Stimulated activated CD8-positive, alpha-beta memory T cell treated with anti-CD3 and anti-CD28 coated beads, Interleukin-15, amount 100 ng/mL, for 24 hours (primary cell): ENCODE measurements around the gene KRTAP5-10.
"Not testable (repeated sequence)": the region's sequence is repeated elsewhere in the genome, so short reads cannot be mapped to it uniquely, and the experiment has no call there.

Experiments used
- DNase-seq: peaks from one replicate; pipeline ENCODE4 v3.0.0-alpha.2; 2020; ENCODE audit warnings: low read depth

KRTAP5-10 gene, protein sequence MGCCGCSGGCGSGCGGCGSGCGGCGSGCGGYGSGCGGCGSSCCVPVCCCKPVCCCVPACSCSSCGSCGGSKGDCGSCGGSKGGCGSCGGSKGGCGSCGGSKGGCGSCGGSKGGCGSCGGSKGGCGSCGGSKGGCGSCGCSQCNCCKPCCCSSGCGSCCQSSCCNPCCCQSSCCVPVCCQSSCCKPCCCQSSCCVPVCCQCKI

DNA sequence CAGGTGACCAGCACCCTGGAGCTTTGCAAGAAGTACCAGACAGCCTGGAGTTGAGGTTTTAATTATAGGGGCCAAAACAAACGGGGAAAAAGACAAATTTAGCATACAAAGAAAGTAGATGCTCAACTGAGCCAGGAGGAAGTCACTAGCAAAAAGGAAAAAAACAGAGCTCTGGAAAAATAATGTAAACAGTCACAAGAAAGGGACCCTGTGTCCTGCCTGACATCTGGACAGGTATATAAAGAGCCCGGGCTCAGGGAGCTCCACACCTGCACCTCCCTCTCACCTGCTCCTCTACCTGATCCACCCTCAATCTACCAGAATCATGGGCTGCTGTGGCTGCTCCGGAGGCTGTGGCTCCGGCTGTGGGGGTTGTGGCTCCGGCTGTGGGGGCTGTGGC lies at the start of gene KRTAP5-10:
Gene KRTAP5-10, plus strand, starts transcription at position 301 of the 400 bp plus-strand sequence. Its CDS starts 25 bp downstream, at position 326.
- no peak for DNase-seq

DNA sequence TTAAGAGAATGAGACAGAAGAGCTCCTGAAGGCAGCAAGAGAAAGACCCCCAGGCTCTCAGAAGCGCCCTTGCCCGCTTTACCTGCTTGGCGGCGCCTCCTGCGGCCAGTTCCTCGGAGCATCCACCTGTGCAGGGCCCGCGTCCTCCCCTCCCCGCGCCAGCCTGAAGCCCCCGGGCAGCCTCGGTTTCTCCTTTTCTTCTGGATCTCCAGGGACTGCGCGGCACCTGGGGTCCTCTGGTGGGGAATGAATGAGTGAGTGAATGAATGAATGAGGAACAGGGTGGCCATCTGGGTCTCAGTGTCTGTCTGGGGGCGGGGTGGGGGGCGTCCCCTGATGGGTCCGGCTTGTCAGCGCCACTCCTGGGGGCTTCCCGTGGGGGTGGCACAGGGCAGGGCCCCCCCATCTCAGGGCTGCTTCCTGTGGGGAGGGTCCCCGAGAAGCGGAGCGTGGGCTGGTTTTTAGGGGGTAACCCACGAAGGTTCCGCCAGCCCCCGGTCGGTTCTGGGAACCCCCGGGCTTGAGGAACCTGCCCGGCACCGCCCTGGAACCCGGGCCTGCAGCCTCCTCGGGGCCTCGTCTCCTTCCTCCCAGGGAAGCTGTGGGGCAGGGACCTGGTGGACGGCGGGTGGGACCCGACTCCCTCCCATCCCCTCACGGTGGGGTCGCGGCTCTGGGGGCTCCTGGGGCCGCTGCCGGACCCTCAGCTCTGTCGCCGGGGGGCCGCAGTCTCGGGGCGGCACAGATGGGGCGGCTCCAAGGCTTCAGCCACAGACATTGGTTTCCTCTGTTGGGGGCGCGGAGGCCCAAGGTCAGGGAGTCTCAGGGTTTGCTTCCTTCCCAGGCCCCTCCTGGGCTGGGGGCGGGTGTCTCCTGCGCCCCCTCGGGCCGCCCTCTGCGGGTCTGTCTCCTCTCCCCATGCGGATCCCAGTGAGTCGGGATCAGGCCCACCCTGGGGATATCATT lies 46.6 kb upstream of the KRTAP5-10 start:
- DNase-seq = no peak

DNA sequence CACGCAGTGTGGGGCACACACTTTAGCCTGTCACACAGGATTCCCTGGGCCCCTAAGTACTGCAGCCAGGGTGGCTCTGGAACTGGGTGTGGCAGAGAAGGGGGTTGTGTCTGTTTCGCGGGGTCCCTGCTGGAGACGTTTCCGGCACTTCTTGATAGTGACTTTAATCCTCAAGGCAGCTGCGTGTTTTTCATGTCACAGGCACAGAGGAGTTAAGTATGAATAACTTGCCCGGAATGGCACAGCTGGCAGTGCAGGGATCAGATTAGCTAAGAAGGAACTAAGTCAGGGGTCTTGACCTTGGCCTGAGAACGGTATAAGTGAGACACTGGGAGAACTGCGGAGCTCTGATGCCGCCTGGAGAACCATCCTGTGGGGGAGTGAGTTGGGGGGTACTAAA lies 45.8 kb upstream of the KRTAP5-10 start:
- no peak for DNase-seq

DNA sequence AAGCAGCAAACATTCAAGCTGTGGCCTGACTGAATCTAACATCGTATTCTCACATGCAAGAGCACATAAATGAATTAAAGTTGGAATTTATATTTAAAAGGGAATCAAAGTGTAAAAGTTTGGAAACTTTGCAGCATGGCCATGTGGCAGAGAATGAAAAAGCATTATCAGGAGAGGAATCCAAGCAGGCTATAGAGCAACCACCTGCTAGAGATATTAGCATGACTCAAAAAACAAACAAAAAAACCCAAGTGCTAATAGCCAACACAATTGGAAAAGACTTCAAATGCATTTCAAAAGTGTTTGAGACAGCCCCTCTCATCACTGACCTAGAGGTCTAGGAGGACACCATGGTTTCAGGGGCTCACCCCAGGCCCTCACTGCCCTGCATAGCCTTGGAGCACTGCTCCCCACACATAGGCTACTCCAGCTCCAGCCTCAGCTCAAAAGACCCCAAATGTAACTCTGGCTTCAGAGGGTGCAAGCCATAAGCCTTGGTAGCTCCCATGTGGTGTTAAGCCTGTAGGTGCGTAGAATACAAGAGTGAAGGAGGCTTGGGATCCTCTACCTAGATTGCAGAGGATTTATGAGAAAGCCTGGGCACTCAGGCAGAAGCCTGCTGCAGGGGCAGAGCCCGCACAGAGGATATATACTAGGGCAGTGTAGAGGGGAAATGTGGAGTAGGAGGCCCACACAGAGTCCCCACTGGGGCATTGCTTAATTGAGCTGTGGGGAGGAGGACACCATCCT lies 40.0 kb upstream of the KRTAP5-10 start:
- no peak for DNase-seq

DNA sequence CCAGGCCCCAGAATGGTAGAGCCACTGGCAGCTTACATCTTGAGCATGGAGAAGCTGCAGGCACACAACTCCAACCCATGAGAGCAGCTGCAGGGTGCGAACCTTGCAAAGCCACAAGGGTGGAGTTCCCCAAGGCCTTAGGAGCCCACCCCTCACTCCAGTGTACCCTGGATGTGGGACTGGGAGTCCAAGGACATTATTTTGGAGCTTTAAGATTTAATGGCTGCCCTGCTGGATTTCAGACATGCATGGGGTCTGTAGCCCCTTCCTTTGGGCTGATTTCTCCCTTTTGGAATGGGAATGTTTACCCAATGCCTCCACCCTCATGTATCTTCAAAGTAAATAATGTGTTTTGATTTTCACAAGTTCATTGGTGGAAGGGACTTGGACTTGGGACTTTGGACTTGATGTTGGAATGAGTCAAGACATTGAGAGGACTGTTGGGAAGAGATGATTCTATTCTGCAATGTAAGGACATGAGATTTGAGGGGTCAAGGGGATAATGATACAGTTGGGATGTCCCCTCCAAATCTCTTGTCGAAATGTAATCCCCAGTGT lies 39.3 kb upstream of the KRTAP5-10 start:
- no peak for DNase-seq

DNA sequence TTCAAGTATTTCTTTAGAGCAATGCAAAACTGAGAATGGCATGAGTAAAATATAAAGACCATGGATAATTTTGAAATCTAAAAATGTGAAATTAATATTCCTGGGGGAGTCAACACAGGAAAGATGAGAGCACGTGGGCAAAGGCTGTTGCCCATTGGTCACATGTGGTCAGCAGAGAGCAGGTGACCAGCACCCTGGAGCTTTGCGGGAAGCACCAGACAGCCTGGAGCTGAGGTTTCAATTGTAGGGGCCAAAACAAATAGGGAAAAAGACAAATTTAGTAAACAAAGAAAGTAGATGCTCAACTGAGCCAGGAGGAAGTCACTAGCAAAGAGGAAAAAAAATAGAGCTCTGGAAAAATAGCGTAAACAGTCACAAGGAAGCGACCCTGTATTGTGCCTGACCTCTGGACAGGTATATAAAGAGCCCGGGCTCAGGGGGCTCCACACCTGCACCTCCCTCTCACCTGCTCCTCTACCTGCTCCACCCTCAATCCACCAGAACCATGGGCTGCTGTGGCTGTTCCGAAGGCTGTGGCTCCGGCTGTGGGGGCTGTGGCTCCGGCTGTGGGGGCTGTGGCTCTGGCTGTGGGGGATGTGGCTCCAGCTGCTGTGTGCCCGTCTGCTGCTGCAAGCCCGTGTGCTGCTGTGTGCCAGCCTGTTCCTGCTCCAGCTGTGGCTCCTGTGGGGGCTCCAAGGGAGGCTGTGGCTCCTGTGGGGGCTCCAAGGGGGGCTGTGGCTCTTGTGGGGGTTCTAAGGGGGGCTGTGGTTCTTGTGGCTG lies 38.4 kb upstream of the KRTAP5-10 start, which contains the start of gene KRTAP5-7:
Gene KRTAP5-7, plus strand, starts transcription at position 472 of the 780 bp plus-strand sequence. Its CDS starts 34 bp downstream, at position 506.
- not testable (repeated sequence) for DNase-seq

DNA sequence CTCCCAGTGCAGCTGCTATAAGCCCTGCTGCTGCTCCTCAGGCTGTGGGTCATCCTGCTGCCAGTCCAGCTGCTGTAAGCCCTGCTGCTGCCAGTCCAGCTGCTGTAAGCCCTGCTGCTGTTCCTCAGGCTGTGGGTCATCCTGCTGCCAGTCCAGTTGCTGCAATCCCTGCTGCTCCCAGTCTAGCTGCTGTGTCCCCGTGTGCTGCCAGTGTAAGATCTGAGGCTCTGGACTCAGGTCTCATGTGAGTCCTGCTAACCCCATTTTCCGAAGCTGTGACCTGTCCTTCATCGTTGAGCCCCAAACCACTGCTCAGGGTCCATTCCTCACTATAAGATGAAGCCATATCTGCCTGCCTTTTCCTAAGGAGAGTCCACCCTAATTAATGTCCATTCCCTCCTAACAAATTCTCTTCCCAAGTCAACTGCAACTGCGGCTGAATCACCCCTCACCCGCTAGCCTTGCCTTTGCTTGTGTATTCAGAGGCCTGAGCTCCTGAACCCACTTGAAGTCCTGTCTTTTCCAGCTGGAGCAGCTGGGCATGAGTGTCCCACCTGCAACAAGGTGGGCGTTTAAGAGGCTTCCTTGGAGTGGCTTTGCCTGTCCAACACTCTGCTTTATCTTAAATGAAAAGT lies 37.7 kb upstream of the KRTAP5-10 start:
- no peak for DNase-seq

DNA sequence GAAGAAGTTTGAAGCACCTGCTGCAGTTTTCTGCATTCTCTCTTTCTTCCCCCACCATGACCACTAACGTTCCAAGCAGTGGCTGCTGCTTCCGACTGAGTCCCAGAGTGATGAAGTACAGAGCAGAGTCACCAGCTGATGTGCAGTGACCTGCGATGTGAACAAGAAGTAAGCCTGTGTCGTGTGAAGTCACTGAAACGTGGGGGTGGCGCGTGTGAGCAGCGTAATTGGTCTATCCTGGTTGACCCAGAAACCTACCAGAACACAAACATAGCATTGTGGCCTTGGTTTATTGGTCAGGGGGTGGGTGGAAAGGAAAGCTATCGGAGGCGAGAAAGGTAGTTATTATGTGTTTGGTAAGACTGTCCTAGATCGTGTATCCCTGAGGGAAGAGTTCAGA lies 34.8 kb upstream of the KRTAP5-10 start:
- no peak for DNase-seq

DNA sequence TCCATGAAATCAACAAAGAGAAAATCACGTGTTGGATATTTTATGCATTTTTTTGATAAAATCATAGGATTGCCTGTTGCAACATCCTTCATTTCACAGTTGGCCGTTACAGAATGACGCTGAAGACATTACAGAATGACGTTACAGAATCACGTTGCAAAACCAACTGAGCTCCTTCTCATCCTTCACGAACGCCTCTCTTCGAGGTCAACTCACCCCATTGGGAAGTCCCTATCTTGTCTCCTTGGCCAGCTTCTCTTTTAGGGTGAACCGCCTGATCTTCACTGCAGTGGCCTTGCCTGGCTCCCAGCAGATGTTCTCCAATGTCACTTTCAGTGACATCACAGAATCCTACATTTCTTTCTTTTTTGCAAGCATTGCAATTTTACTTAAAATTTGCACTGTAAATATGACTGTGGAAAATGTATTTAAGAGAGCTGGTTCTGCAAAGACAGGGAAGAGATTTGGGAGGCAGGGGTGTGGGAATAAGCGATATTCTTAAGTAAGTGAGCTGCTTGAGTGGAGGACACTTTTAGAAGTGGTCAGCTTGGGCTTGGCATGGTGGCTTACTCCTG lies 33.2 kb upstream of the KRTAP5-10 start:
- DNase-seq = no peak

DNA sequence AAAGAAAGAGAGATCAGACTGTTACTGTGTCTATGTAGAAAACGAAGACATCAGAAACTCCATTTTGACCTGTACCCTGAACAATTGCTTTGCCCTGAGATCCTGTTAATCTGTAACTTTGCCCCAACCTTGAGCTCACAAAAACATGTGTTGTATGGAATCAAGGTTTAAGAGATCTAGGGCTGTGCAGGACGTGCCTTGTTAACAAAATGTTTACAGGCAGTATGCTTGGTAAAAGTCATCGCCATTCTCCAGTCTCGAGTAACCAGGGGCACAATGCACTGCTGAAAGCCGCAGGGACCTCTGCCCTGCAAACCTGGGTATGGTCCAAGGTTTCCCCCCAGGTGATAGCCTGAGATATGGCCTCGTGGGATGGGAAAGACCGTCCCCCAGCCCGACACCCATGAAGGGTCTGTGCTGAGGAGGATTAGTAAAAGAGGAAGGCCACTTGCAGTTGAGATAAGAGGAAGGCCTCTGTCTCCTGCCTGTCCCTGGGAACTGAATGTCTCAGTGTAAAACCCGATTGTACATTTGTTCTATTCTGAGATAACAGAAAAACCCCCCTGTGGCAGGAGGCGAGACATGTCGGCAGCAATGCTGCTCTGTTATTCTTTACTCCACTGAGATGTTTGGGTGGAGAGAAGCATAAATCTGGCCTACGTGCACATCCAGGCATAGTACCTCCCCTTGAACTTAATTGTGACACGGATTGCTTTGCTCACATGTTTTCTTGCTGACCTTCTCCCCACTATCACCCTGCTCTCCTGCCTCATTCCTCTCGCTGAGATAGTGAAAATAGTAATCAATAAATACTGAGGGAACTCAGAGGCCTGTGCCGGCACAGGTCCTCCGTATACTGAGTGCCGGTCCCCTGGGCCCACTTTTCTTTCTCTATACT lies 30.4 kb upstream of the KRTAP5-10 start:
- not testable (repeated sequence) for DNase-seq

DNA sequence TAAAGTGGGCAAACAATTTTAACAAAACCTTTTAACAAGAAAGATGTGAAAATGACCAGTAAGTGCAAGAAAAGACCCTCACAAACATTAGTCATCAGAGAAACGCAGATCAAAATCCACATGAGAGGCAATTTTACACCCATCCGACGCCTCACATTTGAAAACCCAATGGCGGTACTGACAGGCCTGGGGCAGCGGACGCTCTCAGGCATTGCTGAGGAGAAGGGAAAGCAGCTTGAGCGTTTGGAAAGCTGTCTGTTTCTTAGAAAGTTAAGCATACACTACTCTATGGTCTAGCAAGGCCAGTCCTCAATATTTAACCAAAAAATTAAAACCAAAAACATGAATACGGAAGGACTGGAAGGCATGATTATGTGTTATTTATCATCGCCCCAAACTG lies 29.5 kb upstream of the KRTAP5-10 start:
- DNase-seq = no peak

DNA sequence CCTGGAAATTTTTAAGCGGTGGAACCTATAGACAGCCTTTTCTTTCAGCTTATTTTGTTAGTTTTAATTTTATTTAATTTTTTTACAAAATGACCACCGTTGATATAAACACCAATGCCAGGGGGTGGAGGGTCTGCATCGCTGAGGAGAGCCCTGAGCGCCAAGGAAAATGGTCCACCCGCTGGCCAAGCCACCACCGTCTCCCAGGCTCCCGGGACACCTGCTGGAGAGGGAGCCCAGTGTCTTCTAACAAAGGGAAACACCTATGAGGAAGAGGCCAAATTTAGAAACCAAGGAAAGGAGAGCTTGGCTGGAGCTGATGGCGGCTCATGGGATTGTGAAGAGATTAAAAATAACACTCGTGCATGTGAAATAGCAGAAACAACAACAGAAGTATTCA lies 27.8 kb upstream of the KRTAP5-10 start:
- no peak for DNase-seq

DNA sequence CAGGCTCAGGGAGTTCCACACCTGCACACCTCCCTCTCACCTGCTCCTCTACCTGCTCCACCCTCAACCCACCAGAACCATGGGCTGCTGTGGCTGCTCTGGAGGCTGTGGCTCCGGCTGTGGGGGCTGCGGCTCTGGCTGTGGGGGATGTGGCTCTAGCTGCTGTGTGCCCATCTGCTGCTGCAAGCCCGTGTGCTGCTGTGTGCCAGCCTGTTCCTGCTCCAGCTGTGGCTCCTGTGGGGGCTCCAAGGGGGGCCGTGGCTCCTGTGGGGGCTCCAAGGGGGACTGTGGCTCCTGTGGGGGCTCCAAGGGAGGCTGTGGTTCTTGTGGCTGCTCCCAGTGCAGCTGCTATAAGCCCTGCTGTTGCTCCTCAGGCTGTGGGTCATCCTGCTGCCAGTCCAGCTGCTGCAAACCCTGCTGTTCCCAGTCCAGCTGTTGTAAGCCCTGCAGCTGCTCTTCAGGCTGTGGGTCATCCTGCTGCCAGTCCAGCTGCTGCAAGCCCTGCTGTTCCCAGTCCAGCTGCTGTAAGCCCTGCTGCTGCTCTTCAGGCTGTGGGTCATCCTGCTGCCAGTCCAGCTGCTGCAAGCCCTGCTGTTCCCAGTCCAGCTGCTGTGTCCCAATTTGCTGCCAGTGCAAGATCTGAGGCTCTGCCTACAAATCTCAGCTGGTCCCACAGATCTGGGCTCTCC lies 27.2 kb upstream of the KRTAP5-10 start, which contains the start of gene KRTAP5-8:
Gene KRTAP5-8, plus strand, starts transcription at position 49 of the 689 bp plus-strand sequence. Its CDS starts 31 bp downstream, at position 80.
- not testable (repeated sequence) for DNase-seq

DNA sequence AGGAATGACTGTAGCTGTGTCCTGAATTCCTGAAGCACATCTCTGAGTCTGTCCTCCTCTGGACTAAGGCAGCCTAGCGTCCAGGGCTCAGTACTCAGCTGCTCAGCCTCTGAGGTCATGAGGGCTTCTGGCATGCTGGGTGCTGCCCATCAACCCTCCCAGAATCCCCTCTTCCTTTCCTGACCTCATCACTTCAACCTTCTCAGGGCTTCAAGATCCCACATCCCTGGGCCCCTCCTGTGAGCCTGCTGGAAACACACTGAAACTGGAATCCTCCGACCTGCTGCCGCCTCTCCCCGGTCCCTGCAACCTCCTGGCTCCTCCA lies 26.7 kb upstream of the KRTAP5-10 start:
- DNase-seq = no peak

DNA sequence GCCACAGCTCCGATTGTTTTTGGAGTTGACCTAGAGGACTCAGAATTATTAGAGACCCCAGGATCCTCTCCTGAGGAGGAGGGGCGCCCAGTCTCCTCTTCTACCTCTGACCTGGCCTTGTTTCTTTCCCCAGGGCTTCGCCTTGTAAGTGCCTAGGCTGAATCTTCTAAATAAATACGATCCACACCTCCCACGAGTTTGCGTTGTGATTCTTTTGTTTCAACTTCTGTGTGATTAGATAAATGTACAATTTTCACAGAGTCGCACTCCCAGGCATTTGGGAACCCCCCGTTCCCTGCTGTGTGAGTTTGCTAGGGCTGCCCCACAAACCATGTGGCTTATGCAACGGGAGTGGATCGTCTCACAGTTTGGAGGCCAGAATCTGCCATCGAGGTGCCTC lies 26.3 kb upstream of the KRTAP5-10 start:
- no peak for DNase-seq

DNA sequence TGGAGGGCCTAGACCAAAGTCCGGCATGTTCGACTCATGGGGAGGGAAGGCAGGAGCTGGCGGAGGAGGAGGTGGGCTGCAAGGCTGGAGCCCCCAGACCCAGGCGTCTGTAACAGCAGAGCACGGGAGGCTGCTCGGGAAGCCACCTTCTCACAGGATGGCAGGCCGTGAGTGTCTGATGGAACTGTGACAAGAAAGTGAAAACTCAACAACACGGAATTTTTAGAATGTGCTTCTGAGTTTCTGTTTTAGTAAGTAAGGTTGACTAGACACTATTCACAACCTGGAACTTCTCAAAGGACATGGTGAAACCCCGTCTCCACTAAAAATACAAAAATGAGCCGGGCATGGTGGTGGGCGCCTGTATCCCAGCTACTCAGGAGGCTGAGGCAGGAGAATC lies 25.4 kb upstream of the KRTAP5-10 start:
- DNase-seq = not testable (repeated sequence)

DNA sequence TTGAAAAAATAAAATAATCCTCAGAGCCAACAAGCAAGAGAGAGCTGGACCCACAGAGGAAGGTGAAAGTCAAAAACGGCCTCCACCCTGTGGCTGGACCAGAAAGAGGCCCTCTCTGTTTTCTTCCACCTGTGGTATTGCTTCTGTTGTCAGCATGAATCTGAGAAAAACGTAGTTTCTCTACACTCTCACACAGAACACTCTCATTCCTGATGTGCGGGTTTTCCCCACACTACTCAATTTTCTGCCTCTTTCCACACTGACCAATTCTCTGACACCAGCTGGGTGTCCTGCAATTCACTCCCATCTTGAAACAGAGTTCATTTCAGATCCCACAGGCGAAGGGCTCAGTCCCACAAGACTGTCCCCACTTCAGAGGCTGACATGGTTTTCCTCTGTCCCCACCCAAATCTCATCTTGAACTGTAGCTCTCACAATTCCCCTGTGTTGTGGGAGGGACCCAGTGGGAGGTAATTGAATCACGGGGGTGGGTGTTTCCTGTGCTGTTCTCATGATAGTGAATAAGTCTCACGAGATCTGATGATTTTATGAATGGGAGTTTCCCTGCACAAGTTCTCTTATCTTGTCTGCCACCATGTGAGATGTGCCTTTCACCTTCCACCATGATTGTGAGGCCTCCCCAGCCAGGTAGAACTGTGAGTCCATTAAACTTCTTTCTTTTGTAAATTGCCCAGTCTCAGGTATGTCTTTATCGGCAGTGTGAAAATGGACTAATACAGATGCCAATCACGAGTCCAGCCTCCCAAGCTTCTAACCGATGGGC lies 24.6 kb upstream of the KRTAP5-10 start:
- not testable (repeated sequence) for DNase-seq

DNA sequence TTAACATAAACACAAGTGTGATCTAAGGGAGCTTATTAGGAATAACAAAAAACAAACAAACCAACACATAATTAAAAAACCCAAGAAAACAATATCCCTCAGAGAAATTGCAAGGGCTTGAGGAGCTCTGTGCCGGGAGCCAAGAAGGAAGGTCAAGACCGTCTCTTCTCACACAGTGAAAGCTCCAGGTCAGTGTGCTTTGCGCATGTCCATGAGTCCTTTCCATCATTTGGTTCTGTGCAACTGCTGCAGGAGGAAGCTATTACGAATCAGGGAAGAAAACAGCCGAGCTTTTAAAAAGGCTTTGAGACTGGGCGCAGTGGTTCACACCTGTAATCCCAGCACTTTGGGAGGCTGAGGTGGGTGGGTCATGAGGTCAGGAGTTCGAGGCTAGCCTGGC lies 23.0 kb upstream of the KRTAP5-10 start:
- DNase-seq = no peak
